Caco-2 (cell line): Measurements from ENCODE around the gene GPBP1. TPM values are rescaled to one million over a fixed set of nuclear protein-coding genes. Genes with fewer than 3 reads are reported as not detected.

ENCODE experiments used
- BruUV-seq: library from RNA; stranded (reverse); fragments of 400-500 nt; replicated peaks from 2 replicates; lab custom pipeline; 2021; lab: Mats Ljungman, UMichigan
- CTCF ChIA-PET: fragments of 300-600 bp; sonication (Branson Sonifier 250); formaldehyde crosslinking; loops from one replicate; lab custom pipeline; 2022; ENCODE audit warnings: antibody characterized with exemption; lab: Charles Lee
- POLR2A ChIA-PET: fragments of 300-600 bp; sonication (Branson Sonifier 250); formaldehyde crosslinking; loops from one replicate; lab custom pipeline; 2022; ENCODE audit warnings: antibody characterized with exemption; lab: Charles Lee
- DNase-seq, 2 experiments: peaks; one replicate each; pipeline versions ENCODE4 v3.0.0 to v3.0.0-alpha.2; 2020 to 2022
- H3K27me3 ChIP-seq: replicated peaks from 2 replicates; pipeline ENCODE4 v1.6.0; 2011; ENCODE audit warnings: low read length; ENCODE audit not compliant: control insufficient read depth, insufficient read depth
- H3K36me3 ChIP-seq: 2 replicates; pipeline ENCODE4 v1.5.1; 2011; ENCODE audit warnings: low read length; ENCODE audit not compliant: control insufficient read depth, insufficient read depth
- H3K4me1 ChIP-seq: fragments of 250-450 bp; sonication (Bioruptor Pico); 2 replicates; pipeline ENCODE4 v1.5.1; 2020; ENCODE audit warnings: mild to moderate bottlenecking
- H3K4me3 ChIP-seq: 2 replicates; pipeline ENCODE4 v1.5.1; 2011; ENCODE audit warnings: low read depth, mild to moderate bottlenecking, control low read depth, low read length
- H3K9me3 ChIP-seq: fragments of 250-450 bp; sonication (Bioruptor Pico); 2 replicates; pipeline ENCODE4 v1.5.1; 2020; ENCODE audit warnings: mild to moderate bottlenecking, moderate library complexity
- H3K27ac Mint-ChIP-seq: one replicate; pipeline ENCODE4 v1.8.0; 2022; ENCODE audit warnings: mixed read lengths; ENCODE audit not compliant: unreplicated experiment
- H3K27me3 Mint-ChIP-seq: one replicate; pipeline ENCODE4 v1.8.0; 2022; ENCODE audit warnings: mixed read lengths; ENCODE audit not compliant: insufficient read depth, unreplicated experiment
- H3K36me3 Mint-ChIP-seq: one replicate; pipeline ENCODE4 v1.8.0; 2022; ENCODE audit warnings: mild to moderate bottlenecking, mixed read lengths; ENCODE audit not compliant: insufficient read depth, unreplicated experiment
- H3K4me1 Mint-ChIP-seq: one replicate; pipeline ENCODE4 v1.8.0; 2022; ENCODE audit warnings: low read depth, mixed read lengths; ENCODE audit not compliant: unreplicated experiment
- H3K4me3 Mint-ChIP-seq: one replicate; pipeline ENCODE4 v1.8.0; 2022; ENCODE audit warnings: mild to moderate bottlenecking, moderate library complexity, mixed read lengths; ENCODE audit not compliant: unreplicated experiment
- H3K9me3 Mint-ChIP-seq: one replicate; pipeline ENCODE4 v1.8.0; 2022; ENCODE audit warnings: mixed read lengths; ENCODE audit not compliant: unreplicated experiment
- intact Hi-C: fragments of 100-400 bp; cut with micrococcal nuclease; formaldehyde crosslinking; loops from one replicate; pipeline ENCODE4 v1.10.0; 2022; ENCODE audit not compliant: unreplicated experiment
- total RNA-seq: library from RNA; stranded (reverse); gene quantifications from 2 replicates; pipeline ENCODE4 v1.2.3, GENCODE V29; 2022
- TF ChIP-seq, protein P1 (sequence below), 2 experiments: fragments of 200-600 bp in 1 of 2; IDR thresholded peaks; 1 replicate in 1 of 2; 2 replicates in 1 of 2; pipeline versions ENCODE4 v1.5.1 to v1.8.0; 2011 to 2022; ENCODE audit warnings: antibody characterized with exemption in 1 of 2, control low read depth in 1 of 2, inconsistent platforms in 1 of 2, low read depth in 1 of 2, low read length in 1 of 2, mild to moderate bottlenecking in 1 of 2, moderate library complexity in 1 of 2; ENCODE audit not compliant: insufficient read depth in 1 of 2, severe bottlenecking in 1 of 2, unreplicated experiment in 1 of 2

GPBP1 gene
- total RNA-seq, 1 experiment from 2014 or later = 100 TPM

DNA sequence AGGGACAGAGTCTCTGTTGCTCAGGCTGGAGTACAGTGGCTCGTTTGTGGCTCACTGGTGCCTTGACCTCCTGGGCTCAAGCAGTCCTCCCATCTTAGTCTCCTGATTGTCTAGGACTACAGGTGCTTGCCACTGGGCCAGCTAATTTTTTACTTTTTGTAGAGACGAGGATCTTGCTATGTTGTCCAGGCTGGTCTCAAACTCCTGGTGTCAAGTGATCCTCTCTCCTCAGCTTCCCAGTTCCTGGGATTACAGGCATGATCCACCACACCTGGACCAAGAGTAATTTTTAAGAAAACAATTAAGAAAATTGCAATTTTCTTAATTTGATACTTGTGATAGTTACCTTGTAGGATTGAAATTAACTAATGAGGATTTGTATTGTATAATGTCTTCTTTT, 73.9 kb downstream of the GPBP1 start:
- CTCF ChIA-PET = no interaction called here
- peaks cover 9% of the 10 kb centered on the region for H3K4me1 Mint-ChIP-seq
- no peak overlapping the region for H3K4me3 ChIP-seq
- no peak overlapping the region for H3K27ac Mint-ChIP-seq
- H3K9me3 Mint-ChIP-seq = no peaks in the 10 kb centered on the region
- POLR2A ChIA-PET = no interaction called here
- no TSS peak for BruUV-seq
- no peak overlapping the region for H3K4me3 Mint-ChIP-seq
- H3K9me3 ChIP-seq = no peaks in the 10 kb centered on the region
- H3K27me3 ChIP-seq = no peaks in the 10 kb centered on the region
- intact Hi-C loops = no loop called here
- TF ChIP-seq, protein P1, sequence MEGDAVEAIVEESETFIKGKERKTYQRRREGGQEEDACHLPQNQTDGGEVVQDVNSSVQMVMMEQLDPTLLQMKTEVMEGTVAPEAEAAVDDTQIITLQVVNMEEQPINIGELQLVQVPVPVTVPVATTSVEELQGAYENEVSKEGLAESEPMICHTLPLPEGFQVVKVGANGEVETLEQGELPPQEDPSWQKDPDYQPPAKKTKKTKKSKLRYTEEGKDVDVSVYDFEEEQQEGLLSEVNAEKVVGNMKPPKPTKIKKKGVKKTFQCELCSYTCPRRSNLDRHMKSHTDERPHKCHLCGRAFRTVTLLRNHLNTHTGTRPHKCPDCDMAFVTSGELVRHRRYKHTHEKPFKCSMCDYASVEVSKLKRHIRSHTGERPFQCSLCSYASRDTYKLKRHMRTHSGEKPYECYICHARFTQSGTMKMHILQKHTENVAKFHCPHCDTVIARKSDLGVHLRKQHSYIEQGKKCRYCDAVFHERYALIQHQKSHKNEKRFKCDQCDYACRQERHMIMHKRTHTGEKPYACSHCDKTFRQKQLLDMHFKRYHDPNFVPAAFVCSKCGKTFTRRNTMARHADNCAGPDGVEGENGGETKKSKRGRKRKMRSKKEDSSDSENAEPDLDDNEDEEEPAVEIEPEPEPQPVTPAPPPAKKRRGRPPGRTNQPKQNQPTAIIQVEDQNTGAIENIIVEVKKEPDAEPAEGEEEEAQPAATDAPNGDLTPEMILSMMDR (IDR thresholded peaks at IDR 0.05; ENCODE audit: insufficient read depth in 1 of 2, low read depth in 1 of 2, low read length in 1 of 2, severe bottlenecking in 1 of 2, unreplicated experiment in 1 of 2) = no peak
- H3K4me1 ChIP-seq = peaks cover 10% of the 10 kb centered on the region; the same call in 1 of the 2 replicates
- DNase-seq = no peak
- H3K36me3 Mint-ChIP-seq = peaks cover 82% of the 10 kb centered on the region
- H3K27me3 Mint-ChIP-seq = no peaks in the 10 kb centered on the region
- H3K36me3 ChIP-seq = peaks cover 3% of the 10 kb centered on the region; the same call in 1 of the 2 replicates

- Mint-ChIP-seq H3K27me3 (no peaks in the 10 kb centered on the region), H3K4me3 (no peak overlapping the region), H3K9me3 (no peaks in the 10 kb centered on the region), H3K36me3 (peaks cover 89% of the 10 kb centered on the region), H3K4me1 (no peaks in the 10 kb centered on the region), H3K27ac (no peak overlapping the region)
- peaks cover 3% of the 10 kb centered on the region; the same call in 1 of the 2 replicates for H3K36me3 ChIP-seq
- ChIA-PET POLR2A (no interaction called here), CTCF (no interaction called here)
- H3K27me3 ChIP-seq = no peaks in the 10 kb centered on the region
- no peaks in the 10 kb centered on the region; the same call in 1 of the 2 replicates for H3K4me1 ChIP-seq
- H3K4me3 ChIP-seq = no peak overlapping the region
- TF ChIP-seq, protein P1 (IDR thresholded peaks at IDR 0.05; ENCODE audit: insufficient read depth in 1 of 2, low read depth in 1 of 2, low read length in 1 of 2, severe bottlenecking in 1 of 2, unreplicated experiment in 1 of 2) = no peak
- intact Hi-C loops = no loop called here
- H3K9me3 ChIP-seq = no peaks in the 10 kb centered on the region
- DNase-seq = no peak
- BruUV-seq = no TSS peak
Observed at GRCh38 chr5:57249265-57249874, 75.5 kb downstream of the GPBP1 start.

DNA sequence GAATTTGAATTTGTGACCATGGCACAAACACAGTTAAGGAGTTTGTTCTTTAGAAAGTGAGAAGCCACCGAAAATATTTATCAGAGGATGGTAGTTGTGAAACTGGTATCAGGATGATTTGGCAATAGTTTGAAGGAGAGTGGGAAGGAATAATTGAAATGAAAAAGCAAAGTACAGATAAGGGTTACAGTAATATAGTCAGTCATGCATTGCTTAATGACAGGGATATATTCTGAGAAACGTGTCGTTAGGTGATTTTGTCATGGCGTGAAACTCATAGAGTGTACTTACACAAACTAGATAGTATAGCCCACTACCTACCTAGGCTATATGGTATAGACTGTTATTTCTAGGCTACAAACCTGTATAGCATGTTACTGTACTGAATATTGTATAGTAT, 84.2 kb downstream of the GPBP1 start:
- peaks cover 93% of the 10 kb centered on the region for H3K36me3 Mint-ChIP-seq

More for the DNA sequence above, 84.2 kb downstream of the GPBP1 start:
- intact Hi-C loops = no loop called here
- TF ChIP-seq, protein P1 (IDR thresholded peaks at IDR 0.05; ENCODE audit: insufficient read depth in 1 of 2, low read depth in 1 of 2, low read length in 1 of 2, severe bottlenecking in 1 of 2, unreplicated experiment in 1 of 2) = no peak
- Mint-ChIP-seq H3K4me3 (no peak overlapping the region), H3K27ac (no peak overlapping the region), H3K27me3 (no peaks in the 10 kb centered on the region), H3K9me3 (no peaks in the 10 kb centered on the region), H3K4me1 (peaks cover 6% of the 10 kb centered on the region)
- BruUV-seq = no TSS peak
- no peaks in the 10 kb centered on the region for H3K9me3 ChIP-seq
- ChIA-PET CTCF (no interaction called here), POLR2A (no interaction called here)
- no peak for DNase-seq
- H3K27me3 ChIP-seq = no peaks in the 10 kb centered on the region
- H3K4me3 ChIP-seq = no peak overlapping the region
- peaks cover under 1% of the 10 kb centered on the region; the same call in 1 of the 2 replicates for H3K36me3 ChIP-seq
- H3K4me1 ChIP-seq = no peaks in the 10 kb centered on the region
